NCI-H345 (cell line): ENCODE results near the gene WDR82.
"Not testable (repeated sequence)": the region's sequence is repeated elsewhere in the genome, so short reads cannot be mapped to it uniquely, and the experiment has no call there.

ENCODE experiments used
- DNase-seq: peaks from one replicate; lab custom pipeline; 2025; lab: John Stamatoyannopoulos, UW

WDR82 gene

GRCh38 chr3:52289747-52290595, 11.5 kb upstream of the WDR82 start:
- DNase-seq, result no peak

- DNase-seq, result no peak
Observed at GRCh38 chr3:52289338-52289746, 10.9 kb upstream of the WDR82 start.

GRCh38 chr3:52288674-52289073, 10.2 kb upstream of the WDR82 start:
- no peak for DNase-seq

- no peak for DNase-seq
Observed at GRCh38 chr3:52286777-52287110, 8.3 kb upstream of the WDR82 start.

- DNase-seq, result not testable (repeated sequence)
Observed at GRCh38 chr3:52284051-52284450, 5.6 kb upstream of the WDR82 start.

- DNase-seq, result no peak
Observed at GRCh38 chr3:52283306-52283705, 4.9 kb upstream of the WDR82 start.

GRCh38 chr3:52281981-52282801, 3.7 kb upstream of the WDR82 start:
- DNase-seq, result no peak

GRCh38 chr3:52280050-52280461, 1.6 kb upstream of the WDR82 start:
- DNase-seq, result peak; percentile 59

GRCh38 chr3:52279596-52279995, 1.1 kb upstream of the WDR82 start:
- DNase-seq, result no peak

GRCh38 chr3:52277972-52278509, 408 bp downstream of the WDR82 start:
- DNase-seq, result peak; percentile 62

GRCh38 chr3:52277071-52277964, 1.1 kb downstream of the WDR82 start:
- DNase-seq, result peak; percentile 11

GRCh38 chr3:52274781-52275180, 3.7 kb downstream of the WDR82 start:
- not testable (repeated sequence) for DNase-seq

- no peak for DNase-seq
Observed at GRCh38 chr3:52272831-52273230, 5.6 kb downstream of the WDR82 start.

- DNase-seq, result not testable (repeated sequence)
Observed at GRCh38 chr3:52272172-52272571, 6.3 kb downstream of the WDR82 start.

- DNase-seq, result no peak
Observed at GRCh38 chr3:52270252-52270754, 8.1 kb downstream of the WDR82 start.

- DNase-seq, result no peak
Observed at GRCh38 chr3:52269776-52270175, 8.7 kb downstream of the WDR82 start.

- DNase-seq, result no peak
Observed at GRCh38 chr3:52268036-52268435, 10.4 kb downstream of the WDR82 start.

- DNase-seq, result no peak
Observed at GRCh38 chr3:52265387-52265786, 13.1 kb downstream of the WDR82 start.

GRCh38 chr3:52262447-52262846, 16.0 kb downstream of the WDR82 start:
- DNase-seq, result no peak

GRCh38 chr3:52259448-52259847, 19.0 kb downstream of the WDR82 start:
- DNase-seq, result no peak

GRCh38 chr3:52259035-52259434, 19.4 kb downstream of the WDR82 start:
- no peak for DNase-seq

- DNase-seq, result no peak
Observed at GRCh38 chr3:52257911-52258310, 20.5 kb downstream of the WDR82 start.
